Testis (tissue), 3 donors: ENCODE measurements around the gene TICAM2. TPM values are rescaled to one million over a fixed set of nuclear protein-coding genes. Genes with fewer than 3 reads are reported as not detected.
A peak's percentile ranks its signal among the peaks of the same experiment; 100 is the strongest.

Experiments used
- DNase-seq: peaks from one replicate; pipeline ENCODE4 v3.0.0-alpha.2; 2019
- H3K27ac ChIP-seq, 2 donors: fragments of 200-600 bp; sonication (generic); one replicate each; pipeline ENCODE4 v1.5.1; 2019
- H3K27me3 ChIP-seq: fragments of 200-600 bp; sonication (generic); one replicate; pipeline ENCODE4 v1.5.1; 2019
- H3K36me3 ChIP-seq: fragments of 200-600 bp; sonication (generic); one replicate; pipeline ENCODE4 v1.5.1; 2017; ENCODE audit warnings: low read depth; ENCODE audit errors: missing control alignments
- H3K4me1 ChIP-seq: fragments of 200-600 bp; sonication (generic); one replicate; pipeline ENCODE4 v1.5.1; 2019
- H3K4me3 ChIP-seq, 2 donors: fragments of 200-600 bp; sonication (generic); one replicate each; pipeline ENCODE4 v1.5.1; 2017 to 2019
- H3K9me3 ChIP-seq: fragments of 200-600 bp; sonication (generic); one replicate; pipeline ENCODE4 v1.5.1; 2017
- POLR2A ChIP-seq: fragments of 450-650 bp; IDR thresholded peaks from one replicate; pipeline ENCODE4 v1.6.1; 2017; ENCODE audit warnings: antibody characterized with exemption, mild to moderate bottlenecking, moderate library complexity
- WGBS, 2 donors: methylation state at CpG; one replicate each; pipeline ENCODE4 v1.1.5; 2018; 5-methylcytosine and 5-hydroxymethylcytosine counted together
- intact Hi-C: fragments of 100-400 bp; cut with DNase I; formaldehyde crosslinking; loops from one replicate; pipeline ENCODE4 v1.15.1; 2023; ENCODE audit warnings: low total_unique reads
- polyA plus RNA-seq: library from polyadenylated mRNA; stranded (reverse); fragments of 350-450 nt; fragmentation: Illumina TruSeq; extraction: RNeasy Lipid Tissue Mini Kit (QIAGEN cat#74804); gene quantifications from one replicate; pipeline ENCODE4 v1.2.3, GENCODE V29; 2014; ENCODE audit warnings: low read depth, low replicate concordance; ENCODE audit not compliant: insufficient read depth
- total RNA-seq, 2 donors: library from RNA; depleted of rRNA; stranded (reverse); fragments of >200 nt; gene quantifications; one replicate each; pipeline ENCODE4 v1.2.3, GENCODE V29; 2016
- TF ChIP-seq, protein P1 (sequence below), 3 experiments: fragments of 450-650 bp in 2 of 3; fragments of 200-600 bp in 1 of 3; sonication (generic) in 1 of 3; IDR thresholded peaks; one replicate each; pipeline ENCODE4 v1.5.1; 2016 to 2019; ENCODE audit warnings: antibody characterized with exemption in 3 of 3, mild to moderate bottlenecking in 2 of 3, moderate library complexity in 1 of 3

TICAM2 gene
- total and polyA plus RNA-seq, 3 donors from 2014 or later, result 0.68 to 1.1 TPM; not detected in 1

DNA sequence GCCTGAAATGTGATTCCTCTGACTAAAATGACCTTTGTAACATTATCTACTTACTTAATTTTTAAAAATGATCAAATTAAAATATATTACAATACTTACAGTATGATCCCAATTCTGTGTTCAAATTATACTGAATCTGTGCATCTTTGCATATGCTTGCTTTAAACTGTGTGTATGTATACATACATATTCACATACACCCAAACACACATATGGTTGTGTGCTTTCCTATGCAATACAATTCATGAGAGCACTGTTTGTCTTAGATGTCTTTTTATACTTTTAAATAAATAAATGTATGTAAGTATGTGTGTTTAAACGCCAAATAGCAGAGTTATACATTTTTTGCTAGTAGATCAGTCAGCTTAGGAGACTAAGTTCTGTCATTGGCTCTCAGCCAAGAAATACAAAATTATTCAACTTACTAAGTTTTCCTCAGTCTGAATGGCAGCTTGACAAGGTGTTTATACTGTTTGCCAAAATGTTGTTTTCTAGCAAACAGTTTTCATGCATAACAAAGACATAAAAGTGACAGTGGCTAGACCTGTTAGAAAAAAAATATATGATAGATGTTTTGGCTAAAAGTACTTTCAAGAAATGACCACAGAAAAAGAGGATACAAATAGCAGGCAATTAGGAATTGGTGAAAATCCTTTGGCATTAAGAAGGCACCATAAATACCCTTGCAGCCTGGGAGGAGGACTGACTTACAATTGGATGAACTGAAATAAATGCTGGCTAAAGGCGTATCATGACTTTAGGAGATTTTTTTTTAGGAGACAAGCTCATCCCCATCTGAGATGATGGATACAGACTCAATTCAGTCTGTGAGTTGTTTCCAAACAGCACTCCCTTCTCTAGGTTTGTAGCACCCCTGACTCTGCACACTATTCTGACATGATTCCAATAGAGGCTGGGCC lies 7.9 kb downstream of the TICAM2 start:
- intact Hi-C loops, result no loop called here
- Histone ChIP-seq H3K4me3 (no peak overlapping the region), H3K4me1 (no peaks in the 10 kb centered on the region), H3K27ac (no peak overlapping the region), H3K27me3 (no peaks in the 10 kb centered on the region), H3K36me3 (no peaks in the 10 kb centered on the region), H3K9me3 (no peaks in the 10 kb centered on the region)
- 84 to 88% methylated on average over 2 of the region's 2 CpGs for WGBS, 2 donors
- no peak for TF ChIP-seq POLR2A
- TF ChIP-seq, protein P1, sequence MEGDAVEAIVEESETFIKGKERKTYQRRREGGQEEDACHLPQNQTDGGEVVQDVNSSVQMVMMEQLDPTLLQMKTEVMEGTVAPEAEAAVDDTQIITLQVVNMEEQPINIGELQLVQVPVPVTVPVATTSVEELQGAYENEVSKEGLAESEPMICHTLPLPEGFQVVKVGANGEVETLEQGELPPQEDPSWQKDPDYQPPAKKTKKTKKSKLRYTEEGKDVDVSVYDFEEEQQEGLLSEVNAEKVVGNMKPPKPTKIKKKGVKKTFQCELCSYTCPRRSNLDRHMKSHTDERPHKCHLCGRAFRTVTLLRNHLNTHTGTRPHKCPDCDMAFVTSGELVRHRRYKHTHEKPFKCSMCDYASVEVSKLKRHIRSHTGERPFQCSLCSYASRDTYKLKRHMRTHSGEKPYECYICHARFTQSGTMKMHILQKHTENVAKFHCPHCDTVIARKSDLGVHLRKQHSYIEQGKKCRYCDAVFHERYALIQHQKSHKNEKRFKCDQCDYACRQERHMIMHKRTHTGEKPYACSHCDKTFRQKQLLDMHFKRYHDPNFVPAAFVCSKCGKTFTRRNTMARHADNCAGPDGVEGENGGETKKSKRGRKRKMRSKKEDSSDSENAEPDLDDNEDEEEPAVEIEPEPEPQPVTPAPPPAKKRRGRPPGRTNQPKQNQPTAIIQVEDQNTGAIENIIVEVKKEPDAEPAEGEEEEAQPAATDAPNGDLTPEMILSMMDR (IDR thresholded peaks at IDR 0.05), result no peak
- DNase-seq, result no peak

DNA sequence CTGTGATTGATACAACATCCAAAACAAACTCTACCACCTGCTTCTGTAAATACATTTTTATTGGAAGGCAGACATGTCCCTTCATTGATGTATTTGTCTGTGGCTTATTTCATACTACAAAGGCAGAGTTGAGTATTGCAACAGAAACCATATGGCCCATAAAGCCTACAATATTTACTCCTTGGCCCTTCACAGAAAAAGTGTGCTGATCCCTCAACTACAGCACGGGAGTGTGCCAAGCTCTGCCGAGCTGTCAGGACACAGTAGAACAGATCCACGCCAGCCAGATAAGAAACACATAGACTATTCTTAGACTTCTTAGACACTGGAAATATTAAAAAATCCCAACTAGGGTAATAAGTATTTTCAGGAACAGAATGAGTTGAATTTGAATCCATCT lies 13.2 kb downstream of the TICAM2 start:
- Histone ChIP-seq H3K27me3 (no peaks in the 10 kb centered on the region), H3K36me3 (no peaks in the 10 kb centered on the region), H3K4me1 (no peaks in the 10 kb centered on the region), H3K4me3 (no peak overlapping the region), H3K9me3 (no peaks in the 10 kb centered on the region), H3K27ac (no peak overlapping the region)
- no peak for TF ChIP-seq POLR2A
- TF ChIP-seq, protein P1 (IDR thresholded peaks at IDR 0.05), result no peak
- 54 to 80% methylated on average over 3 of the region's 3 CpGs for WGBS, 2 donors
- no peak for DNase-seq
- intact Hi-C loops, result loop anchor here (5.0 kb wide), 1 partner anchor 282 kb away; no protein-coding TSS in a partner anchor

DNA sequence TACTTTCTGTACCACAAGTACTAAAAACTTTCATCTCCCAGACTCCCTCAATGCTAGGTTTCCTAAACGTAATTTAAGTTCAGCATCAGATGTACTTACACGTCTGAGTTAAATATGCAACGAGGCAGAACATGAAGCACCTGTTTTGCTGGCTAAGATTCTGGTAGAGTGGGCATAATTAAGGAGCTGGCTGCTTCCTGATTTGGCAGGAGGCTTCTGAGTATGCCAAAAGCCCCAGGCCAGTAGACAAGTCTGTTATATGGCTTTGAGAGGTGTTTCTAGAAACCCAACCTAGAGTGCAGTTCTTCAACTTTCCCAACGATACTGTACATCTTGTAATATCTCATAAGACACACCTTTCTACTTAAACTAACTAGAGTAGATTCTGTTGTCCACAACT lies 13.6 kb downstream of the TICAM2 start:
- TF ChIP-seq POLR2A, result no peak
- TF ChIP-seq, protein P1 (IDR thresholded peaks at IDR 0.05), result no peak
- H3K9me3 ChIP-seq, result no peaks in the 10 kb centered on the region
- H3K27ac ChIP-seq, result no peak overlapping the region
- intact Hi-C loops, result loop anchor here (5.0 kb wide), 1 partner anchor 281 kb away; no protein-coding TSS in a partner anchor
- WGBS, 2 donors, result 79 to 87% methylated on average over 4 of the region's 4 CpGs
- H3K27me3 ChIP-seq, result no peaks in the 10 kb centered on the region
- DNase-seq, result no peak
- H3K36me3 ChIP-seq, result no peaks in the 10 kb centered on the region
- H3K4me1 ChIP-seq, result no peaks in the 10 kb centered on the region
- no peak overlapping the region for H3K4me3 ChIP-seq

DNA sequence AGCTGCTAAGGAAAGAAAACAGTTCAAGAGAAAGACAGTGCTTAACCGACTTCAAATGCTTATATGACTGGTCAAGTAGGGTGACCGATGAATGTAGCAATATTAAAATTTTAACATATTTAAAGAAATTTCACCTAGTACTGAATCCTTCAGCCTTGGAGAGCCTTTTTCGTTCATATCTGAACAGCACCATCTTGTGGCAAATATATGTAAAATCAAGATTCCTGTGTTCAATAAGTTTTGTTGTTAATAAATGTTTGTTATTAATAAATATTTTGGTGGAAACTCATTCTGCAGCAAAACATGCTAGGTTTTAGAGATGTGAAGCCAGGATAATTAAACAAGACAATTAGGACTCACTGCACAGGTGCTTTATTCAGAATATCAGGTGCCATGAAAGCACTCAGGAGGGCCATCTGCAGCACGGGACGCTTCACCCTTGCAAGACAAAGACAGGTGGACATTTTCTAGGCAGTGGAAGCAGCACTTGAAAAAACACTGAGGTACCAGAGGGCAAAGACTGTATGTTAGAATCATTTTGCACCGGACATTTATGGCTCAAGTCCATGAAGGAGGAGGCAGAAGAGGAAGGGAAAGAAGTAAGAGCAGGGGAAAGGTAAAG lies 15.6 kb downstream of the TICAM2 start:
- no peaks in the 10 kb centered on the region for H3K4me1 ChIP-seq
- no peak overlapping the region for H3K4me3 ChIP-seq
- no peaks in the 10 kb centered on the region for H3K36me3 ChIP-seq
- no peaks in the 10 kb centered on the region for H3K27me3 ChIP-seq
- no peak for TF ChIP-seq POLR2A
- TF ChIP-seq, protein P1 (IDR thresholded peaks at IDR 0.05), result peak; percentile 28 to 60 (median 43)
- intact Hi-C loops, result loop anchor here (5.0 kb wide), 1 partner anchor 279 kb away; no protein-coding TSS in a partner anchor
- H3K27ac ChIP-seq, result no peak overlapping the region
- 56 to 59% methylated on average over 6 of the region's 6 CpGs for WGBS, 2 donors
- no peak for DNase-seq
- no peaks in the 10 kb centered on the region for H3K9me3 ChIP-seq
